B cell (primary cell): ENCODE data around the gene RICTOR.

Experiments used
- CTCF ChIP-seq: fragments of 200-600 bp; IDR thresholded peaks from one replicate; pipeline ENCODE4 v1.8.0; 2022; ENCODE audit warnings: antibody characterized with exemption, mild to moderate bottlenecking
- EZH2 ChIP-seq: IDR thresholded peaks from 2 replicates; pipeline ENCODE4 v1.6.1; 2012; ENCODE audit warnings: borderline replicate concordance, low read depth, mild to moderate bottlenecking, moderate library complexity, low read length; ENCODE audit not compliant: insufficient read depth, poor library complexity, severe bottlenecking

DNA sequence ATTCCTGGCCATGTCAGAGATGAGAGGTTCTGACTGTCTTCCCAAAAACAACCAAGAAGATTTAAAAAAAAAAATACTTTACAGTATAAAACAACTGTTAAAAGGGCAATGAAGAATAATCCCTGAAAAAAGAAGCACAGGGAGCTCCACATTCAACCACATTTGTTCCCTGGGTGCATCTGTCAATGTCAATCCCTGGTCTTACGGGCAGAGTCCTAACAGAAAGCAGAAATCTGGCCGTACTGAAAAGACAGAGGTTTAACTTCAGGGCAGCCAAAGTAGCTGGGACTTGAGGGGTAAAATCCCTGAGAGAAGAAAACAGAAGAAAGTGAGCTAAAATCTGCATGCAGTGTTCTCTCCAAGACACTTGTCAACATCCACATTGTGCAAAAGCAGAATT, 76.6 kb downstream of the RICTOR start:
- no peak for TF ChIP-seq CTCF
- no peak for TF ChIP-seq EZH2
